ENCODE data around the gene SEL1L2. TPM values are rescaled to one million over a fixed set of nuclear protein-coding genes. Genes with fewer than 3 reads are reported as not detected.

The SEL1L2 gene
- total RNA-seq, 1 donor from 2014 or later: not detected

DNA sequence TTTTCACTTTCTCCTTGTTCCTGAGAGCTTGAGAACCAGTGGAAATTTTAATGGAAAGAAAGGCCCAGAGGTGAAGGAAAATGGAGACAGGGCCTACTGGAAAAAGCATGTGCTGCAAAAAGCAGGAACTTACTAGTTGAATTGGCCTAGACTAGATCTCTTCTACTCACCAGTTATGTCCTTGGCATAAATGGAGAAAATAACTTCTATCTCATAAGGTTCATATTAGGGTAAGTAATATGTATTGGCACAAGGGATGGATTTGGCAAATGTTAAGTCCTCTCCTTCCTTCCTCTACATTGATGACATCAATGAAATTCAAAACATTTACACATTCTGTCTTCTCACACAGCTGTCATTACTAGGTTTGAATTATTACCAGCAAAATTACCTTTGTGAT lies 131.5 kb downstream of the SEL1L2 start:
- TF ChIP-seq, protein P1, sequence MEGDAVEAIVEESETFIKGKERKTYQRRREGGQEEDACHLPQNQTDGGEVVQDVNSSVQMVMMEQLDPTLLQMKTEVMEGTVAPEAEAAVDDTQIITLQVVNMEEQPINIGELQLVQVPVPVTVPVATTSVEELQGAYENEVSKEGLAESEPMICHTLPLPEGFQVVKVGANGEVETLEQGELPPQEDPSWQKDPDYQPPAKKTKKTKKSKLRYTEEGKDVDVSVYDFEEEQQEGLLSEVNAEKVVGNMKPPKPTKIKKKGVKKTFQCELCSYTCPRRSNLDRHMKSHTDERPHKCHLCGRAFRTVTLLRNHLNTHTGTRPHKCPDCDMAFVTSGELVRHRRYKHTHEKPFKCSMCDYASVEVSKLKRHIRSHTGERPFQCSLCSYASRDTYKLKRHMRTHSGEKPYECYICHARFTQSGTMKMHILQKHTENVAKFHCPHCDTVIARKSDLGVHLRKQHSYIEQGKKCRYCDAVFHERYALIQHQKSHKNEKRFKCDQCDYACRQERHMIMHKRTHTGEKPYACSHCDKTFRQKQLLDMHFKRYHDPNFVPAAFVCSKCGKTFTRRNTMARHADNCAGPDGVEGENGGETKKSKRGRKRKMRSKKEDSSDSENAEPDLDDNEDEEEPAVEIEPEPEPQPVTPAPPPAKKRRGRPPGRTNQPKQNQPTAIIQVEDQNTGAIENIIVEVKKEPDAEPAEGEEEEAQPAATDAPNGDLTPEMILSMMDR (conservative IDR thresholded peaks at IDR 0.05; ENCODE audit: low read depth, low read length): no peak
- no peak for DNase-seq (ENCODE audit: low read depth)
- no peak overlapping the region for H3K4me3 ChIP-seq (ENCODE audit: low read depth, low read length)

DNA sequence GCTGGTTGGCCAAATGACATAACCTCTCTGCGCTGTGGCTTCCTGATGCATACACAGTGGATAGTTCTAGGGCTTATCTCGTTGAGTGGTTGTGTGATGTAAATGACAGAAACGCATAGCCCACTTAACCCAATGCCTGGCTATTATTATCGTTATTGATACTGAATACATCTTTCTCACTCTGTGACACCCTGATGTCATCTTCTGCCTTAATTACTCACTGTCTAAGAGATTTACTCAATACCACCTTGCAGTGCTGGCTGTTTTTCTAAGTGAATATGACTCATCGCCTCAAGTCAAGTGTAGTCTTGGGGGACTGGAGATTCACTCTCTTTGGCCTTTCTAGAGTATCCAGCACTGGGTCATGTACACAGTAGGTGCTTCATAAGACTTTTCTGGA lies 132.0 kb downstream of the SEL1L2 start:
- DNase-seq (ENCODE audit: low read depth): peak; percentile 3
- H3K4me3 ChIP-seq (ENCODE audit: low read depth, low read length): no peak overlapping the region
- TF ChIP-seq, protein P1 (conservative IDR thresholded peaks at IDR 0.05; ENCODE audit: low read depth, low read length): no peak

DNA sequence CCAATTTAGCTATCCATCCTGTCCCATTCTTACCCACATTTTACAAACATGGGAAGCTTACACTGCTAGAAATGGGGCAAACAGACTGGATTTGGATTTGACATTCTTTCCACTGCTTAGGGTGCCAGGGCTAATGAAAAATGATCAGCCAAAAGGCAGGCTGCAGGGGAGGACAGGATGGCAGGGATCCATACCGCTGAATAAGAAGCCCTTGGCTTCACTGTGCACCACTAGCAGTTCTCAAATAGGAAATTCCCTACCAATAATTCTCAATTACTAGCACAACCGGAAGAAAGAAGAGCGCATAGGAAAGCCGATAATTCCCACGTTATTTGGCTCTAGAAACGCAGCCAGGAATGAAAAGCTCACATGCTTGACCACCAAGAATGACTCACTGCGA lies 132.5 kb downstream of the SEL1L2 start:
- H3K4me3 ChIP-seq (ENCODE audit: low read depth, low read length): no peak overlapping the region
- no peak for DNase-seq (ENCODE audit: low read depth)
- TF ChIP-seq, protein P1 (conservative IDR thresholded peaks at IDR 0.05; ENCODE audit: low read depth, low read length): no peak

DNA sequence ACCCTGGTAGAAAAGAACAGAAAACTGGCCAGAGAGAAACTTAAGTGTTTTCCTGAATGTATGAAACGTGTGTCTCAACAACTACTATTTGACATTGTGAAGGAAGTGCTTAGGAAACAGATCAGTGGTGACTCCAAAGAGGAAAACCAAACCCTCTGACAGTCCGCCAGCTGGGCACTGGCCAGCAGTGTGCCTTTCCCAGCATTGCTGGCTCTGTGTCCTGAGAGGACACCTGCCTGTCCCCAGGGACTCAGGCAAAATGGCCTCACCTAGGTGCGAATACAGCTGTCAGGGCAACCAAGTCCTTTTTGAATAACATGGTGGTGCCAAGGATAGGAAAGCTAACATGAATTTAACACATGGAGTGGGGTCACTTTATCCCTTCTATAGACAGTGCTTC lies 133.1 kb downstream of the SEL1L2 start:
- DNase-seq (ENCODE audit: low read depth): no peak
- TF ChIP-seq, protein P1 (conservative IDR thresholded peaks at IDR 0.05; ENCODE audit: low read depth, low read length): no peak
- H3K4me3 ChIP-seq (ENCODE audit: low read depth, low read length): no peak overlapping the region

DNA sequence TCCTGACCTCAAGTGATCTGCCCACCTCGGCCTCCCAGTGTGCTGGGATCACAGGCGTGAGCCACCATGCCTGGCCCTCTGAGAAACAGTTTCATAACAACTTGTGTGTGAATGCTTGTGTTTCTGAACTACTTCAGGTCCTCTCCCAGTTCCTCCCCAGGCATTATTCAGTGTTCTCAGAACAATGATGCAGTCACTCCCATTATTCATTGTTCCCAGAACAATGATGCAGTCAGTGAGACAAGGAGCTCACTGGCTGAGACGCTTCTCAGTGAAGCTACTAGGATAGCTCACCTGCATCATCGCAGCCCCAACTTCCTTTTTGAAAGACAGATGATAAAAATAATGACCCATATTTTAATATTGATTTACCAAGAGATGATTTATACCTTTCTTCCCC lies 134.1 kb downstream of the SEL1L2 start:
- TF ChIP-seq, protein P1 (conservative IDR thresholded peaks at IDR 0.05; ENCODE audit: low read depth, low read length): no peak
- no peak overlapping the region for H3K4me3 ChIP-seq (ENCODE audit: low read depth, low read length)
- DNase-seq (ENCODE audit: low read depth): no peak

DNA sequence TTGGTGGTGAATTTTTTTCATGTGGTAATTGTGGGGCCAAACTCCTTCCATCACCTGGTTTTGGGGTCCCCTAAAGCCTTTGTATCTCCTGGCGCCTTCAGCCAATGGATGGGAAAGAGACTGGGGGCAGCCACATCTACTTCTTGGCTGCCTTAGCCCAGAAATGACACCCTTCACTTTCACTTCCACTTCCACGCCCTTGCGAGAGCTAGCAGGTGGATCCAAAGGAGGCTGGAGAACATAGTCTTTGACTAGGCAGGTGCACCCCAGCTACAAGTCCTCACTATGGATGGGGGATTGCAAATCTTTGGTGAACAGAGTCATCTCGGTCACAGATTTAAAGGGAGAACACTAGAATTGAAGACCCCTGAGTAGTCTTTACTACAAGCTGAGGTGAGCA lies 134.8 kb downstream of the SEL1L2 start:
- TF ChIP-seq, protein P1 (conservative IDR thresholded peaks at IDR 0.05; ENCODE audit: low read depth, low read length): no peak
- no peak for DNase-seq (ENCODE audit: low read depth)
- no peak overlapping the region for H3K4me3 ChIP-seq (ENCODE audit: low read depth, low read length)

DNA sequence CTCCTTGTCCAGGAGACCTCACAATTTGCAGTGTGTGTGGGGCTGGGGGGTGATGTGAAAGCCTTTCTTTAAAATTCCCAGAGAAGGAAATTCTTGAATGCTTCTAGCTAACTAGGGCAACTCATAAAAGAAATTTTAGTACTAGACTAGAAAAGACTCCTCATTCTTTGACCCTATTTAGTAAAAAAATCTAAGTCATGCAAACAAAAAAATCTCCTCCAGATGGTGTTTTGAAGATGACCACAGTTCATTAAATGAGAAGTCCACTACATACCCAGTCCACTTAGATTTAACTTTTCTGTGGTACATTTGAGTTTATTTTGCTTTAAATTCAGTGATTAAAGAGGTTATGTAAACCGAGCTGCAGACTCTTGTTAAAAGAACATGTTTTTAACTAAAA lies 138.1 kb downstream of the SEL1L2 start:
- H3K4me3 ChIP-seq (ENCODE audit: low read depth, low read length): no peak overlapping the region
- TF ChIP-seq, protein P1 (conservative IDR thresholded peaks at IDR 0.05; ENCODE audit: low read depth, low read length): no peak
- DNase-seq (ENCODE audit: low read depth): no peak
